GM19395 (cell line): ENCODE data around the gene MOCS2.
"Not testable (repeated sequence)": the region's sequence is repeated elsewhere in the genome, so short reads cannot be mapped to it uniquely, and the experiment has no call there.

Source experiments
- ATAC-seq: cut with Tn5 transposase; IDR thresholded peaks from one replicate; pipeline ENCODE4 v1.9.1; 2021; ENCODE audit warnings: mild to moderate bottlenecking, moderate library complexity; ENCODE audit not compliant: unreplicated experiment

Gene MOCS2, protein sequence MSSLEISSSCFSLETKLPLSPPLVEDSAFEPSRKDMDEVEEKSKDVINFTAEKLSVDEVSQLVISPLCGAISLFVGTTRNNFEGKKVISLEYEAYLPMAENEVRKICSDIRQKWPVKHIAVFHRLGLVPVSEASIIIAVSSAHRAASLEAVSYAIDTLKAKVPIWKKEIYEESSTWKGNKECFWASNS

GRCh38 chr5:53109443-53110127 lies at the start of gene MOCS2:
MOCS2 (minus strand) TSS chr5:53109757; CDS start chr5:53107174, 2,583 bp downstream.
- peak; percentile 95 for ATAC-seq

DNA sequence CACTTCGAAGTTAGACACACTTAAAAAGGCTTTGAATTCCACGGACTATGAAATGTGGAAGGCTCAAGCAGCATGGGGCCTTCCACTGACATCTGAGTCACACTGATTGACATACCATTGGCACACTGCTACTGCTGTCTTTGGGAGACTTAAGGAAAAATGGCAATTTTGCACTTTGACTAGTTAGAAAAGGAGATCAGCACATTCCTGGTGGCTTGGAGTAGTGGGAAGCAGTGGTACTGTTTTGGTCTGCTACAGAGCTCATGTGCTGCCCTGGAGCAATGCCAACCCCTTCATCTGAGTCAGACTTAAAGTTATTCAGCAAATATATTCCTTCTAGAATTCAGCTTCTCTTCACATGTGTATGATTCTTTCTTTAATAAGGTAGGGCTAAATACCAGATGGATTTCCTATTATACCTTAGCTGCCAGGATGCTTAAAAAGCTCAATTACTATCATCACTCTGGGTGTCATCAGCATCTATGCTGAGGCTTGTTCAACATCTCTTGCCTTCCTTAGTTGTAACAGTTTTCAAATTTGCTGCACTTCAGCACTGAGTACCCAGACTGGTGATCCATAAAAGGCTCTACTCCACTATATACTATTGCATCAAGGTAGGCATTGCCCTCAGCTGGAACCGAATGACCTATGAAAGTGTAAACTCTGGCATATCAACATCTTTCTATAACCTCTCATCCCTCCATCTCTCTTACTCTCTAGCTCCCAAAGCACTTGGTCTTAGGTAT lies 42.3 kb upstream of the MOCS2 start:
- no peak for ATAC-seq

GRCh38 chr5:53133020-53133419 lies 23.5 kb upstream of the MOCS2 start:
- no peak for ATAC-seq

DNA sequence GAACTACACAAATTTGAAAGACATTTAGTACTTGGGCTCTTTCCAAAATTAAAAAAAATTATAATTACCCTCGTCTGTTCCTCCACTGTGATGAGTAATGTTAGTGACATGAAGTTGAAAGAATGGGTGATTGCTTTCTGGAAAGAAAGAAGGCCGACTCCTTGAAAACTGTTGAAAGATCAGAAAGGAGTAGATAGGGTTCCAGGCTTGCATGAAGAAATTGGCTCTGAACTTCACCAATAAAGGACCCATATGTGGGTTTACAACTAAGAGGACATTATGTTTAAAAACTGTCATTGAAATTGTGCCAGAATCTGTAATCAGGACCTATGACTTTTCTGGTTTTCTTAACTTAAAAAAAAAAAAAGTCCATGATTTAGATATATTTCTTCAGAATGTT lies 20.7 kb upstream of the MOCS2 start:
- no peak for ATAC-seq

DNA sequence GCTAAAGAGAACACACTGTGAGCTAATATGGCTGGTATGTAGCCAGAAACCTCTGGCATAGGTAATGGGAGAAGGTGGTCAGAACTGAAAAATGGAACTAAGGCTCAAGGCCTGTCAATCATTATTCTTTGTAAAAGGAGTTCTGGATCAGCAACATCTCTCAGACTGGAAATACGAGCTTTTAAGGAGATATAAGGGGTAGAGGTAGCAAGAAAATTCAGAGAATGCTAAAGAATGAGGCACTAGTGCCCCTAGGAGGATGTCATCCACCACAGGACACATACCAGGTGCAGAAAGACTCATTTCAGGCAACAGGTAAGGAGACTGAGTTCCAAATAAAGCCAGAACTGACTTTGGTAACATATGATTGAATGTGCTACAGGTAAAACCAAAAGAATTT lies 18.9 kb upstream of the MOCS2 start:
- ATAC-seq = no peak

DNA sequence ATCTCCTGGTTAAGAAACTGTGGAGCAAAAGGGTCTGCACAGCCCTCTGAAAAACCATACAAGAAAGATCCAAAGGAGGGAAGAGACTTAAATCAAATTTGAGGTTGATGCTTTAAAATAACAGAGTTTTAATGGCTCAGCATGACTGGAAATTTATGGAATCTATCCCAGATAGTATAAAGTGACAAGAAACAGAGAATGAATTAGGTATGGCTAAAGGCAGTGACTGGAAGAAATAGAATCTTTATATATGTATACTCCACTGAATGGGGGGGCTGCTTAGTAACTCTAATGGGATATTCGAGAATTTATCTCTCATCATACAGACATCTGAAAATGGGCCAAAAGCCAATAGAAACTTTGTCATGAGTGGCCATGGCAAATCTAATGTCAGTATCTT lies 17.6 kb upstream of the MOCS2 start:
- ATAC-seq = no peak

DNA sequence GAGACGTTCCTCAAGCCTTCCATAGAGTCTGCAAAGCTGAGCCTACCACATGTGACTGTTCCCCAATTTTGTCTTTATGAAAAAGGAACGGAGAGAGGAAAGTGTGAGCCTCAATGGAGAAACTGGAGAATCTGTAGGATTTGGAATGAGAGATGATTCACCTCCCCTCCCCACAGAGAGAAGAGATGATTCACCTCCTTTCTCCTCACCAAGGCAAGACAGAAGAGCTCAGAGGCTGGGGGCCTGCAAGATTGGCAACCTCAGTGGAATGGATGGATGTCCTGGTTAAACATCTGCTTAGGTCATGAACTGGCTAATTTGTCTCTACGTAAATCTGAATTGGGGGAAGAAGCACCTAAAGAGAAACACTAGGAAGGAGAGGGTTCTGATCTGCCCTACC lies 17.0 kb upstream of the MOCS2 start:
- no peak for ATAC-seq

- ATAC-seq = no peak
These were observed 14.1 kb upstream of the MOCS2 start for GRCh38 chr5:53123702-53124101.

- no peak for ATAC-seq
These were observed 10.6 kb upstream of the MOCS2 start for GRCh38 chr5:53120165-53120564.

GRCh38 chr5:53118879-53119278 lies 9.3 kb upstream of the MOCS2 start:
- no peak for ATAC-seq

- ATAC-seq = no peak
These were observed 7.0 kb upstream of the MOCS2 start for GRCh38 chr5:53116597-53116996.

DNA sequence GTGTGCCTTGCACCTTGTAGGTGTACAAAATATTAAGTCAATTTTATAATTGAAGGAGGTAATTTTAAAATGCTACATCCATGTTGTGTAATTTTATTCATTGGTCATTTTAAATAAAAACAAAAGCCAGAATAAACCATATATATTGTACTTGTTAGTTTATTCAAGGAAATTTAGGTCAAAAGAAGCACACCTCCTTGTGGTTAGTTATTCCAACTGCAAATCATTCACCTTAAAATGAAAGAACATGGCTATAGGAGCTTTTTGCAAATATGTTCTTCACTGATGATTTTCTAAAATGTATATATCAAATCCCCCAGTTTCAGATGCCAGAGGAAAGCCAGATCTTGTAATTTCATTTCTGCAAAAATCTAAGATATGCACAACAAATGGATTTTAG lies 5.4 kb upstream of the MOCS2 start:
- ATAC-seq = no peak

- no peak for ATAC-seq
These were observed 4.4 kb upstream of the MOCS2 start for GRCh38 chr5:53113947-53114346.

DNA sequence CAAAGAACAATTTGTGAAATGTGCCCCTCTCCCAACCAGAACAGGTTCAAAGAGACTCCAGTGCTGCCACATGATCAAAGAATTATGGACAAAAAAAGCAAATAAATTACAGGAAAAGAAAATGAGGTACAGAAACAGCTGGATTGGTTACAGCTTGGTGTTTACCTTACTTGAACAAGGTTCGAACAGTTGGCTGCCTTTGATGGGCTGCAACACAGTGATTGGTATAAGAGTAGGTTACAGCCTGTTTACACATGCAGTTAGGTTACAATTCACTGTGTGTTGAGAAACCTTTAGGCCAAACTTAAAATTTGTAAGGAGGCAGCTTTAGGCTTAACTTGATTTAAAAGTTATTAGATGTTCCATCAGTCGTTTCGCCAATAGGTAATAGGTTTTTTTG lies 3.4 kb upstream of the MOCS2 start:
- no peak for ATAC-seq

GRCh38 chr5:53112307-53112706 lies 2.8 kb upstream of the MOCS2 start:
- ATAC-seq = not testable (repeated sequence)

DNA sequence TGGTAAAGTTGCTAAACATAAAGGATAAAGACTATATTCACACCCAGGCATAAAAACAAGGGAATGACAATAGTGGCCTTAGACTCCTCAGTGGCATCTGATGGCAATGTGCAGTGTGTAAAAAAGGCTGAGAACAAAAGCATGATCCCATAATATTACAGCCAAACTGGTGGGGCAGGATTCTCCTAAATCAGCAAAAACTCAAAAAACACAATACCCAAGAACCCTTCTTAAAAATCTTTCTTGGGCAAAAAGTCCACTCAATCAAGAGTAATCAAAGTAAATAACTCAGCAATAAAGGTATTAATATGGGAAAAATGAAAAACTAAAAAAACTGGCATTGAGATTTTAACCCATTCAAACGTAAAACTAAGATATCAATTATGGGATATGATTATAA lies 1.6 kb upstream of the MOCS2 start:
- ATAC-seq = no peak

DNA sequence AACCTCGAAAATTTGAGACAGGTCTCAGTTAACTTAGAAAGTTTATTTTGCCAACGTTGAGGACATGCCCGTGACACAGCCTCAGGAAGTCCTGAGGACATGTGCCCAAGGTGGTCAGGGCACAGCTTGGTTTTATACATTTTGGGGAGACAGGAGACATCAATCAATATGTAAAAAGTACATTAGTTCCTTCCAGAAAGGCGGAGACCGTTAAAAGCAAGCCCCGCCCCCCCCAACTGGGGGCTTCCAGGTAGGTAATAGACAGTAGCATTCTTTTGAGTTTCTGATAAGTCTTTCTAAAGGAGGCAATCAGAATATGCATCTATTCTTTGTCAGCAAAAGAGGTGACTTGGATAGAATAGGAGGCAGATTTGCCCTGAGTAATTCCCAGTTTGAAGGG lies 599 bp upstream of the MOCS2 start:
- ATAC-seq = peak; percentile 13

GRCh38 chr5:53109056-53109442 lies 508 bp downstream of the MOCS2 start:
- ATAC-seq = peak; percentile 32

DNA sequence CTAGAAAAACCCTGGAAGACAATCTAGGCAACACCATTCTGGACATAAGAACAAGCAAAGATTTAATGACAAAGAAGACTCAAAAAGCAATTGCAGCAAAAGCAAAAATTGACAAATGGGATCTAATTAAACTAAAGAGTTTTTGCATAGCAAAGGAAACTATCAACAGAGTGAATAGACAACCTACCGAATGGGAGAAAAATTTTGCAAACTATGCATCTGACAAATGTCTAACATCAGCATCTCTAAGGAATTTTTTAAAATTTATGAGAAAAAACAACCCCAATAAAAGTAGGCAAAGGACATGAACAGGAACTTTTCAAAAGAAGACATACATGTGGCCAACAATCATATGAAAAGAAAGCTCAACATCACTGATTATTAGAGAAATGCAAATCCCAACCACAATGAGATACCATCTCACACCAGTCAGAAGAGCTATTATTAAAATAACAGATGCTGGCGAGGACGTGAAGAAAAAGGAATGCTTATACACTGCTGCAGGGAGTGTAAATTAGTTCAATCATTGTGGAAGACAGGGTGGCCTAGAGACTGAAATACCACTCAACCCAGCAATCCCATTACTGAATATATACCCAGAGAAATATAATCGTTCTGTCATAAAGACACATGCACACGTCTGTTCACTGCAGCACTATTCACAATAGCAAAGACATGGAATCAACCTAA lies 3.8 kb downstream of the MOCS2 start:
- no peak for ATAC-seq

DNA sequence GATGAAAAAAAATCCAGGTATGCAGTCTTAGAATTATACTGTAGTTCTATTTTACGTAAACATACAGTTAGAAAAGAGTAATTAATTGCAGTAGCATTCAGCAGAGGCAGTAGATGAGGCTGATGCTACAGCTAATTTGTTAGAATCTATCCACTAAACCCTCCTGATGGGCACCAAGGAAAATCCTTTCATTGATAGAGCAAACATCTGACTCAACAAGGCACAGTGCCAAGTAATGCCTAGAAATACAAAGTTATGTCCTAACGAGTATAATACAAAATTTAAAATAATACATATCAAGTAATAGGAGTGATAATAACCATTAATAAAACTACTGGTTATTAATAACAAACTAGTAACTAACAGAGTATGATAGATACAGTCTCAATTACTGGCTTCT lies 9.0 kb downstream of the MOCS2 start:
- no peak for ATAC-seq

- ATAC-seq = no peak
These were observed 10.0 kb downstream of the MOCS2 start for GRCh38 chr5:53099546-53099945.
